HG03469 (cell line): Measurements from ENCODE around the gene TRAPPC3.
A peak's percentile ranks its signal among the peaks of the same experiment; 100 is the strongest.
"Not testable (repeated sequence)": the region's sequence is repeated elsewhere in the genome, so short reads cannot be mapped to it uniquely, and the experiment has no call there.

ENCODE experiments used
- ATAC-seq: cut with Tn5 transposase; IDR thresholded peaks from one replicate; pipeline ENCODE4 v1.9.1; 2021; ENCODE audit warnings: mild to moderate bottlenecking, moderate library complexity, moderate number of reproducible peaks; ENCODE audit not compliant: unreplicated experiment

The TRAPPC3 gene

GRCh38 chr1:36149237-36149972 lies at the start of gene TRAPPC3:
TRAPPC3 (minus strand) TSS chr1:36149486; CDS start chr1:36149378, 108 bp downstream.
- ATAC-seq, result peak; percentile 80

- no peak for ATAC-seq
Observed at GRCh38 chr1:36198641-36199040, 49.4 kb upstream of the TRAPPC3 start.

- ATAC-seq, result not testable (repeated sequence)
Observed at GRCh38 chr1:36196805-36197204, 47.5 kb upstream of the TRAPPC3 start.

- ATAC-seq, result no peak
Observed at GRCh38 chr1:36187800-36188593, 38.7 kb upstream of the TRAPPC3 start.

- no peak for ATAC-seq
Observed at GRCh38 chr1:36183309-36183856, 34.1 kb upstream of the TRAPPC3 start.

- ATAC-seq, result no peak
Observed at GRCh38 chr1:36182734-36183133, 33.4 kb upstream of the TRAPPC3 start.

- ATAC-seq, result no peak
Observed at GRCh38 chr1:36179220-36179600, 29.9 kb upstream of the TRAPPC3 start.

GRCh38 chr1:36178471-36179219 lies 29.4 kb upstream of the TRAPPC3 start:
- no peak for ATAC-seq

- no peak for ATAC-seq
Observed at GRCh38 chr1:36177589-36178431, 28.5 kb upstream of the TRAPPC3 start.

GRCh38 chr1:36176106-36176949 lies 27.0 kb upstream of the TRAPPC3 start:
- no peak for ATAC-seq

GRCh38 chr1:36175137-36176095 lies 26.1 kb upstream of the TRAPPC3 start:
- no peak for ATAC-seq

- ATAC-seq, result no peak
Observed at GRCh38 chr1:36174713-36175112, 25.4 kb upstream of the TRAPPC3 start.

GRCh38 chr1:36172983-36173382 lies 23.7 kb upstream of the TRAPPC3 start:
- no peak for ATAC-seq

- no peak for ATAC-seq
Observed at GRCh38 chr1:36172017-36172747, 22.9 kb upstream of the TRAPPC3 start.

GRCh38 chr1:36170643-36171412 lies 21.5 kb upstream of the TRAPPC3 start:
- ATAC-seq, result no peak

- ATAC-seq, result no peak
Observed at GRCh38 chr1:36168514-36168913, 19.2 kb upstream of the TRAPPC3 start.
